ENCODE measurements around the gene CTNNA2.

CTNNA2 gene

DNA sequence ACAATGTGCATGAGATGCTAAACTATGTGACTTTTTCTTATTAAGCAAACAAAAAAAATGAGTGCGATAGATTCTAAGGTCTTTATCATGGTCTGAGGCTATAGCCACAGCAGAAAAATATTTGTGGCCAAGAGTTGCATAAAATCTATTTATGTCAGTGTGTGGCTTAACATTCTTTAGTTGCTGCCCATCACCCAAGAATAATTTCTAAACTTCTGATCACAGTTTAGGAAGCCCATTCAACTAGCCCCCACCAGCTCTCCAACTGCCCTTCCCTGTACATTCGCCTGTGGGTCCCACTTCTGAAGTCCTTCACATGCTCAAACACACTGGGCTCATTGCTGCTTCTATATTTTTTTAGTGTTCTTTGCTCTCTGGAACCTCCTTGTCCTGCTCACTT lies 107.1 kb downstream of the CTNNA2 start:
- TF ChIP-seq EP300 (IDR thresholded peaks at IDR 0.05; ENCODE audit: borderline replicate concordance), result no peak
- no peak for TF ChIP-seq NFIC (IDR thresholded peaks at IDR 0.05)
- no peak for TF ChIP-seq TAF1 (IDR thresholded peaks at IDR 0.05; ENCODE audit: low read depth)
- TF ChIP-seq EGR1 (IDR thresholded peaks at IDR 0.05), result no peak
- no peak for TF ChIP-seq TEAD4 (IDR thresholded peaks at IDR 0.05)
- TF ChIP-seq FOXM1 (IDR thresholded peaks at IDR 0.05; ENCODE audit: borderline replicate concordance, low read depth), result no peak
- no peak for TF ChIP-seq CREB1 (IDR thresholded peaks at IDR 0.05; ENCODE audit: low read depth)
- TF ChIP-seq ZBTB7A (IDR thresholded peaks at IDR 0.05; ENCODE audit: low read depth), result no peak
- TF ChIP-seq, protein P1, sequence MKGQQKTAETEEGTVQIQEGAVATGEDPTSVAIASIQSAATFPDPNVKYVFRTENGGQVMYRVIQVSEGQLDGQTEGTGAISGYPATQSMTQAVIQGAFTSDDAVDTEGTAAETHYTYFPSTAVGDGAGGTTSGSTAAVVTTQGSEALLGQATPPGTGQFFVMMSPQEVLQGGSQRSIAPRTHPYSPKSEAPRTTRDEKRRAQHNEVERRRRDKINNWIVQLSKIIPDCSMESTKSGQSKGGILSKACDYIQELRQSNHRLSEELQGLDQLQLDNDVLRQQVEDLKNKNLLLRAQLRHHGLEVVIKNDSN (IDR thresholded peaks at IDR 0.05), result no peak
- no peak for TF ChIP-seq RAD21 (IDR thresholded peaks at IDR 0.05; ENCODE audit: low read depth)
- TF ChIP-seq CEBPB (IDR thresholded peaks at IDR 0.05), result no peak
- TF ChIP-seq YY1 (IDR thresholded peaks at IDR 0.05; ENCODE audit: low read depth), result no peak
- TF ChIP-seq MAX (IDR thresholded peaks at IDR 0.05), result no peak
- TF ChIP-seq, protein P2, sequence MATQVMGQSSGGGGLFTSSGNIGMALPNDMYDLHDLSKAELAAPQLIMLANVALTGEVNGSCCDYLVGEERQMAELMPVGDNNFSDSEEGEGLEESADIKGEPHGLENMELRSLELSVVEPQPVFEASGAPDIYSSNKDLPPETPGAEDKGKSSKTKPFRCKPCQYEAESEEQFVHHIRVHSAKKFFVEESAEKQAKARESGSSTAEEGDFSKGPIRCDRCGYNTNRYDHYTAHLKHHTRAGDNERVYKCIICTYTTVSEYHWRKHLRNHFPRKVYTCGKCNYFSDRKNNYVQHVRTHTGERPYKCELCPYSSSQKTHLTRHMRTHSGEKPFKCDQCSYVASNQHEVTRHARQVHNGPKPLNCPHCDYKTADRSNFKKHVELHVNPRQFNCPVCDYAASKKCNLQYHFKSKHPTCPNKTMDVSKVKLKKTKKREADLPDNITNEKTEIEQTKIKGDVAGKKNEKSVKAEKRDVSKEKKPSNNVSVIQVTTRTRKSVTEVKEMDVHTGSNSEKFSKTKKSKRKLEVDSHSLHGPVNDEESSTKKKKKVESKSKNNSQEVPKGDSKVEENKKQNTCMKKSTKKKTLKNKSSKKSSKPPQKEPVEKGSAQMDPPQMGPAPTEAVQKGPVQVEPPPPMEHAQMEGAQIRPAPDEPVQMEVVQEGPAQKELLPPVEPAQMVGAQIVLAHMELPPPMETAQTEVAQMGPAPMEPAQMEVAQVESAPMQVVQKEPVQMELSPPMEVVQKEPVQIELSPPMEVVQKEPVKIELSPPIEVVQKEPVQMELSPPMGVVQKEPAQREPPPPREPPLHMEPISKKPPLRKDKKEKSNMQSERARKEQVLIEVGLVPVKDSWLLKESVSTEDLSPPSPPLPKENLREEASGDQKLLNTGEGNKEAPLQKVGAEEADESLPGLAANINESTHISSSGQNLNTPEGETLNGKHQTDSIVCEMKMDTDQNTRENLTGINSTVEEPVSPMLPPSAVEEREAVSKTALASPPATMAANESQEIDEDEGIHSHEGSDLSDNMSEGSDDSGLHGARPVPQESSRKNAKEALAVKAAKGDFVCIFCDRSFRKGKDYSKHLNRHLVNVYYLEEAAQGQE (IDR thresholded peaks at IDR 0.05; ENCODE audit: low read depth), result no peak
- TF ChIP-seq TCF12 (IDR thresholded peaks at IDR 0.05; ENCODE audit: low read depth), result no peak

DNA sequence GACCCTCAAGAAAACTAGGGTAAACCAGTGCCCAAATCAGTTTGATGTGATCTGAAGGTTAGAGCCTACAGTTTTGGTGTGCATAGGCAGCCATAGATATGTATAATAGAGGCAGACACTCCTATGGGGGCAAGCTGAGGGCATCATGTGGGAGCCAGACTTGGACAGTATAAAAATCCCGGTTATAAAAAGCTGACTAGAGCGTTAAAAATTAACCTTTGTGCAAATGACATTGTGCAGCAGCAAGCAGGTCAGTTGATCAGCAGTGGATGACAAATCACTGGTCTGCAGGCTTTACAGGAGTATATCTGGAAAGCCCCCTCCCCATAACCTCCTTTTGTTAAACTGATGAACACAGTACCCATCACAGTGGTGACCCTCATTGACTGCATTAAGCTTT lies 107.8 kb downstream of the CTNNA2 start:
- TF ChIP-seq YY1 (IDR thresholded peaks at IDR 0.05; ENCODE audit: low read depth), result no peak
- no peak for TF ChIP-seq NFIC (IDR thresholded peaks at IDR 0.05)
- TF ChIP-seq RAD21 (IDR thresholded peaks at IDR 0.05; ENCODE audit: low read depth), result no peak
- no peak for TF ChIP-seq CEBPB (IDR thresholded peaks at IDR 0.05)
- TF ChIP-seq FOXM1 (IDR thresholded peaks at IDR 0.05; ENCODE audit: borderline replicate concordance, low read depth), result no peak
- no peak for TF ChIP-seq EP300 (IDR thresholded peaks at IDR 0.05; ENCODE audit: borderline replicate concordance)
- TF ChIP-seq EGR1 (IDR thresholded peaks at IDR 0.05), result no peak
- TF ChIP-seq, protein P1 (IDR thresholded peaks at IDR 0.05), result no peak
- TF ChIP-seq, protein P2 (IDR thresholded peaks at IDR 0.05; ENCODE audit: low read depth), result no peak
- TF ChIP-seq TEAD4 (IDR thresholded peaks at IDR 0.05), result no peak
- TF ChIP-seq CREB1 (IDR thresholded peaks at IDR 0.05; ENCODE audit: low read depth), result no peak
- no peak for TF ChIP-seq ZBTB7A (IDR thresholded peaks at IDR 0.05; ENCODE audit: low read depth)
- TF ChIP-seq TCF12 (IDR thresholded peaks at IDR 0.05; ENCODE audit: low read depth), result no peak
- no peak for TF ChIP-seq TAF1 (IDR thresholded peaks at IDR 0.05; ENCODE audit: low read depth)
- TF ChIP-seq MAX (IDR thresholded peaks at IDR 0.05), result no peak

DNA sequence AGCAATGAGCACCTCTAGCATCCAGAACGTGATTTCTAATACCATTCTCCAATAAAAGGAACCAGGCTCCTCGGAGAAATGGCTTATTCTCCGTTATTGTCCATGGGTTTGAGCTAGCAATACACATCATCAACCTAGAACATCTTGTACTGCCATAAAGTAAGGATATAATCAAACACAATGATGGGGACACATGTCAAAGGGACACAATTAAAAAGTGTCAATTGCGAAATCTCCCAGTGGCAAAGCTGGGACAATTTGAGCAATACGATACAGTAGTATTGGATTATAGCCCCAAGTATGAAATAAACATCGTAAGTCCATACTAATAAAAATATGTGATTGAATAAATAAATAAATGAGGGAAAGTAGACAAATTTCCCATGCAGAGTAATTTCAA lies 108.4 kb downstream of the CTNNA2 start:
- TF ChIP-seq, protein P1 (IDR thresholded peaks at IDR 0.05), result no peak
- TF ChIP-seq TCF12 (IDR thresholded peaks at IDR 0.05; ENCODE audit: low read depth) (no peak), YY1 (IDR thresholded peaks at IDR 0.05; ENCODE audit: low read depth) (no peak), EP300 (IDR thresholded peaks at IDR 0.05; ENCODE audit: borderline replicate concordance) (no peak)

- TF ChIP-seq CREB1 (IDR thresholded peaks at IDR 0.05; ENCODE audit: low read depth) (no peak), TCF12 (IDR thresholded peaks at IDR 0.05; ENCODE audit: low read depth) (no peak), TEAD4 (IDR thresholded peaks at IDR 0.05) (no peak), EP300 (IDR thresholded peaks at IDR 0.05; ENCODE audit: borderline replicate concordance) (no peak), NFIC (IDR thresholded peaks at IDR 0.05) (no peak), MAX (IDR thresholded peaks at IDR 0.05) (no peak), ZBTB7A (IDR thresholded peaks at IDR 0.05; ENCODE audit: low read depth) (no peak), CEBPB (IDR thresholded peaks at IDR 0.05) (no peak), FOXM1 (IDR thresholded peaks at IDR 0.05; ENCODE audit: borderline replicate concordance, low read depth) (no peak), EGR1 (IDR thresholded peaks at IDR 0.05) (no peak), RAD21 (IDR thresholded peaks at IDR 0.05; ENCODE audit: low read depth) (no peak), TAF1 (IDR thresholded peaks at IDR 0.05; ENCODE audit: low read depth) (no peak), YY1 (IDR thresholded peaks at IDR 0.05; ENCODE audit: low read depth) (no peak)
- TF ChIP-seq, protein P1 (IDR thresholded peaks at IDR 0.05), result no peak
- TF ChIP-seq, protein P2 (IDR thresholded peaks at IDR 0.05; ENCODE audit: low read depth), result no peak
Measured at GRCh38 chr2:79621755-79622154, 108.9 kb downstream of the CTNNA2 start.
